Activated CD4-positive, alpha-beta T cell treated with anti-CD3 and anti-CD28 coated beads for 36 hours (primary cell): ENCODE results near the gene TXNDC17. TPM values are rescaled to one million over a fixed set of nuclear protein-coding genes. Genes with fewer than 3 reads are reported as not detected.
"Not testable (repeated sequence)": the region's sequence is repeated elsewhere in the genome, so short reads cannot be mapped to it uniquely, and the experiment has no call there.

ENCODE experiments used
- ATAC-seq: fragments of 200-7000 bp; cut with Tn5 transposase; one replicate; pipeline ENCODE4 v1.10.0; 2021; ENCODE audit warnings: mild to moderate bottlenecking, moderate library complexity
- CTCF ChIA-PET: fragments of 350-600 bp; sonication (Branson Sonifier 250); formaldehyde crosslinking; loops from one replicate; lab custom pipeline; 2021; ENCODE audit warnings: antibody characterized with exemption; lab: Charles Lee
- POLR2A ChIA-PET: fragments of 350-600 bp; sonication (Branson Sonifier 250); formaldehyde crosslinking; loops from one replicate; lab custom pipeline; 2021; ENCODE audit warnings: antibody characterized with exemption, inconsistent platforms; lab: Charles Lee
- DNase-seq: peaks from one replicate; pipeline ENCODE4 v3.0.0-alpha.2; 2020
- H3K27ac Mint-ChIP-seq: one replicate; pipeline ENCODE4 v1.8.0; 2021; ENCODE audit warnings: mixed read lengths
- H3K27me3 Mint-ChIP-seq: one replicate; pipeline ENCODE4 v1.8.0; 2021; ENCODE audit warnings: mixed read lengths
- H3K36me3 Mint-ChIP-seq: one replicate; pipeline ENCODE4 v1.8.0; 2021; ENCODE audit warnings: low read depth, mixed read lengths
- H3K4me1 Mint-ChIP-seq: one replicate; pipeline ENCODE4 v1.8.0; 2021; ENCODE audit warnings: mixed read lengths
- H3K4me3 Mint-ChIP-seq: one replicate; pipeline ENCODE4 v1.8.0; 2021; ENCODE audit warnings: mild to moderate bottlenecking, moderate library complexity, mixed read lengths
- H3K9me3 Mint-ChIP-seq: one replicate; pipeline ENCODE4 v1.8.0; 2021; ENCODE audit warnings: low read depth, mixed read lengths
- intact Hi-C, 2 experiments: fragments of 100-400 bp; cut with DNase I in 1 of 2; cut with micrococcal nuclease in 1 of 2; formaldehyde crosslinking; loops; one replicate each; pipeline versions ENCODE4 v1.14.2 to v1.15.1; 2022 to 2024; cut with DNase I, micrococcal nuclease
- total RNA-seq, 2 experiments: library from RNA; stranded (reverse); gene quantifications; one replicate each; pipeline ENCODE4 v1.2.3, GENCODE V29; 2021

TXNDC17 gene
- total RNA-seq, 2 experiments from 2014 or later: 52.4 to 122 TPM

- Mint-ChIP-seq H3K4me1 (no peaks in the 10 kb centered on the region), H3K27me3 (peaks cover 23% of the 10 kb centered on the region), H3K4me3 (no peak overlapping the region), H3K27ac (no peak overlapping the region), H3K9me3 (no peaks in the 10 kb centered on the region), H3K36me3 (no peaks in the 10 kb centered on the region)
- ChIA-PET CTCF (interaction anchor here (0.9 to 1.5 kb wide), 3 partner anchors 11 to 160 kb away, joined by 3 to 4 read pairs (median 4); no protein-coding TSS in a partner anchor), POLR2A (no interaction called here)
- no peak for ATAC-seq
- no peak for DNase-seq
- intact Hi-C loops: no loop called here
Observed at GRCh38 chr17:6683081-6683684, 42.3 kb downstream of the TXNDC17 start.

DNA sequence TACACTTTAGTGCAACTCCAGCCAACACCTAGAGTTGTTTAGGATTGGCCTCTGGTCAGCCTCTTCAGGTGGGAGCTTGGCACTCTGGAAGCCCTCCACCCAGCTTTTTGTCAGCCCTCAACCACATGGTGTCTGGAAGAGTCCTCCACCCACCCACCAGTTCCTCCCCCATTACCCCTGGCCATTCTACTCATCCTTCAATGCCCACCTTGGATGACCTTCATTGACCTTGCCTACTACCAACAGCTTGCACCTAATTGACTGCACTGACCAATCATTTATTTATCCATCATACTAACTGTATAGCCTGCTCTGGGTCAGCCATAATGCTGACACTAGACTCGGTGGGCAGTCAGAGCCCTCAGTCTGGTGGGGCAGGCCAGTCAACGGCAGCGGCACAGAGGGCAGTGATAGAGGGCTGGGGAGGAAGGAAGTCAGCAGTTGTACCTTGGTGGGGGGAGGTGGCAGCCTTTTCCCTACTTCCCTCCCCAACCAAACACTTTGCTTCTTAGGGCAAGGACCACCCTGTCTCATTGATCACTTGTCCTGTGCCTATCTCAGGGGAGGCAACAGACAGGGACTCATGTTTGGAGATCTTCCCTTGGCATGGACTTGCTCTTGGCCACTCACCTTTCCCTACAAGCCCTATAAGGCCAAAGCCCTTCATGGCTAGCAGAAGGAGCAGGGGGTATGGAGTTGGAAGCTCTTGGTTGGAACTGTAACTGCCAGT, 43.0 kb downstream of the TXNDC17 start:
- no peaks in the 10 kb centered on the region for H3K9me3 Mint-ChIP-seq
- H3K4me3 Mint-ChIP-seq: no peak overlapping the region
- ATAC-seq (no peak), DNase-seq (no peak)
- H3K27ac Mint-ChIP-seq: no peak overlapping the region
- CTCF ChIA-PET: no interaction called here
- intact Hi-C loops: no loop called here
- no peaks in the 10 kb centered on the region for H3K36me3 Mint-ChIP-seq
- POLR2A ChIA-PET: no interaction called here
- H3K27me3 Mint-ChIP-seq: peaks cover 21% of the 10 kb centered on the region
- no peaks in the 10 kb centered on the region for H3K4me1 Mint-ChIP-seq

DNA sequence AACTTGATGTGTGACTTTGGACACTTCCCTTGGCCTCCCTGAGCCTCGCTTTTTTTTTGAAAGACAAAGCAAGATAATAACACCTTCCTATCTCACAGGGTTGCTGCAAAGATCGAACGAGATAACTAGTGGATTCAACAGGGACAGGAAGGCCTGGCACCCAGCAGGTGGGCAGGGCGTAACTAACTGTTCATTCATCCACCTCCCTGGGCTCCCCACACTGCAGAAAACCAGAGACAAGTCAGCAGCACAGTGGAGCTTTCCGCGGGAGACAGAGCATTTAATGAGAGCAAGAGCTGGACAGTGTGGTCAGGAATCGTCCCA, 43.6 kb downstream of the TXNDC17 start:
- DNase-seq: no peak
- Mint-ChIP-seq H3K4me1 (no peaks in the 10 kb centered on the region), H3K27me3 (peaks cover 21% of the 10 kb centered on the region), H3K36me3 (no peaks in the 10 kb centered on the region), H3K27ac (no peak overlapping the region), H3K4me3 (no peak overlapping the region), H3K9me3 (no peaks in the 10 kb centered on the region)
- ChIA-PET POLR2A (no interaction called here), CTCF (no interaction called here)
- ATAC-seq: no peak
- intact Hi-C loops: no loop called here

DNA sequence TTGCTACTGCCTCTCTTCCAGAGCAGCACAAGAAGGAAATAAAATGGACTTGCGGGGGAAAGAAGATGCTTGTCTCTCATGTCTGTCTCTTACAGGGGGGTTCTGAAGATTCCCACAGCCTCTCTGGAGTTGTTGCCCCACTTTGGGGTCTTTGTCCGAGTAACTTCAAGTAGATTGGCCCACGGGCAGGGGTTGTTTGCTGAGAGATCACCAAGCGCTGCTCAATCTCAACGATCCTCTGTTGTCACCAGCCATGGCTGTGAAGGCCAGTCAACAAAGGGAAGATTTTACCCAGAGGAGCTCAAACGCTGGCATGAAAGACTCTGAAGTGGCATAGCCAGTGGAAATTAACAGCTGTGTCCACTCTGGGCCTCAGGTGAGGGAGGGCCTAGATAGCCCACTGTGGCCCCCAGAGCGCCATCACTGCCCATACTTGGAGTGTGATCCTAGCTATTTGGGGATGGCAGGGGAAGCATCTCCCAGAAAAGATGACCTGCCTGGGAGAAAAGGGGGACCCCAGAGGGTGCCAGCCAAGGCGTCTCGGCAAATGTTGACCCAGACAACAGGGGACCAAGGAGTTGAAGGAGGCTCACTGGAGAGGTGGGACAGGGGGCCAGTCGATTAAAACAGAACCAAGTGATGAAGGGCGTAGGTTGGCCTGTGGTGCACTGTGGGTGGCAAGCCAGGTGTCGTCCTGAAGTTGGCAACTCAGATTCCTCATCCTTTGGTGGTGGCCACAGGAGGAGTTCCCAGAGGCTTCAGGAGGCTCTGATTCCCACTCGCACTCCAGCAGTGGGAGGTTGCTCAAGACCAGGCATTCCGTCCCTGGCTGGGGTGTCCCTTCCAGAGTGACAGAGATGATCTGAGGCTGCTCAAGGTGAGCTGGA, 44.3 kb downstream of the TXNDC17 start:
- ATAC-seq: no peak
- intact Hi-C loops: no loop called here
- H3K4me3 Mint-ChIP-seq: no peak overlapping the region
- DNase-seq: no peak
- ChIA-PET CTCF (interaction anchor here (0.6 kb wide), 1 partner anchor 105 kb away, joined by 3 read pairs; no protein-coding TSS in a partner anchor), POLR2A (no interaction called here)
- no peaks in the 10 kb centered on the region for H3K9me3 Mint-ChIP-seq
- H3K36me3 Mint-ChIP-seq: no peaks in the 10 kb centered on the region
- H3K27me3 Mint-ChIP-seq: peaks cover 22% of the 10 kb centered on the region
- no peaks in the 10 kb centered on the region for H3K4me1 Mint-ChIP-seq
- H3K27ac Mint-ChIP-seq: no peak overlapping the region

- Mint-ChIP-seq H3K27me3 (peaks cover 22% of the 10 kb centered on the region), H3K4me1 (no peaks in the 10 kb centered on the region), H3K36me3 (no peaks in the 10 kb centered on the region), H3K4me3 (no peak overlapping the region), H3K9me3 (no peaks in the 10 kb centered on the region), H3K27ac (no peak overlapping the region)
- POLR2A ChIA-PET: no interaction called here
- intact Hi-C loops: no loop called here
- ATAC-seq: no peak
- DNase-seq: no peak
- CTCF ChIA-PET: interaction anchor here (0.6 kb wide), 1 partner anchor 29 kb away, joined by 3 read pairs; no protein-coding TSS in a partner anchor
Observed at GRCh38 chr17:6686026-6686425, 45.2 kb downstream of the TXNDC17 start.

DNA sequence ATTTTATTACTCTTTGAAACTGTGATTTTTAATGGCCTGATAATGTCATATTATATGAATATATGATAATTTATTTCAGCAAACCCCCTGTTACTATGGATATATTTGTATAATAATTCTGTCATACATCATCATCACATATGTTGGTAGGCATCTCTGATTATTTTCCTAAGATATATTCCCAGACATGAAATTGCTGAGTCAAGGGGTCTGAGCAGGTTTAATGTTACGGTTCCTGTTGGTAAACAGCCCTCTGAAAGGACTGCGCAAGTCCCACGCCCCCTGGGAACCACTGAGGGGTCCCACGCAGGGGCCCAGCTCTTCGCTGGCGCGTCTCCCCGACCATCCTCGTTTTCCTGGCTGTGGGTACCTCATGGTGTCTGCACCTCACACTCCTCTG, 48.1 kb downstream of the TXNDC17 start:
- POLR2A ChIA-PET: no interaction called here
- DNase-seq (no peak), ATAC-seq (no peak)
- no peaks in the 10 kb centered on the region for H3K36me3 Mint-ChIP-seq
- H3K27me3 Mint-ChIP-seq: peaks cover 27% of the 10 kb centered on the region
- H3K27ac Mint-ChIP-seq: no peak overlapping the region
- H3K9me3 Mint-ChIP-seq: no peaks in the 10 kb centered on the region
- intact Hi-C loops: no loop called here
- H3K4me1 Mint-ChIP-seq: no peaks in the 10 kb centered on the region
- CTCF ChIA-PET: no interaction called here
- H3K4me3 Mint-ChIP-seq: no peak overlapping the region

DNA sequence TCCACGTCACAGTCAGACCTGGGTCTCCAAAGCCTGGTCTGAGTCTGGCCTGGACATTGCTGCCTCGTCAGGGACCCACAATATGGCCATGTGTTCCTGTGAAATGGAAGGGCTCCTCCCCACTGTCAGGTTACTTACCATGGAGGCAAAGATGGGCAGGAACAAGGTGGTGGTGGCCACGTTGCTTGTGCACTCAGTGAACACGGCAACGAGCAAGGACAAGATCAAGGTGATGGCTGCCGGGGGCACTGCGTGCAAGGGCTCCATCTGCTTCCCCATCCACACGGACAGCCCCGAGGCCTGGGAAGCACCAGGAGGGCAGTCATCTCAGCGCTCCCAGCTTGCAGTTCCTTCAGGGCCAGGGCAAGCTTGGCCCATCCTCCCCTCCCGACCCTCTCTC, 49.8 kb downstream of the TXNDC17 start:
- intact Hi-C loops: no loop called here
- CTCF ChIA-PET: no interaction called here
- Mint-ChIP-seq H3K27ac (no peak overlapping the region), H3K27me3 (peaks cover 29% of the 10 kb centered on the region), H3K9me3 (no peaks in the 10 kb centered on the region), H3K36me3 (no peaks in the 10 kb centered on the region), H3K4me3 (no peak overlapping the region), H3K4me1 (no peaks in the 10 kb centered on the region)
- POLR2A ChIA-PET: no interaction called here
- no peak for DNase-seq
- no peak for ATAC-seq

- ATAC-seq: no peak
- no peak overlapping the region for H3K4me3 Mint-ChIP-seq
- no peaks in the 10 kb centered on the region for H3K9me3 Mint-ChIP-seq
- intact Hi-C loops: no loop called here
- H3K36me3 Mint-ChIP-seq: no peaks in the 10 kb centered on the region
- CTCF ChIA-PET: interaction anchor here (1.0 kb wide), 1 partner anchor 152 kb away, joined by 3 read pairs; no protein-coding TSS in a partner anchor
- peaks cover 30% of the 10 kb centered on the region for H3K27me3 Mint-ChIP-seq
- H3K4me1 Mint-ChIP-seq: no peaks in the 10 kb centered on the region
- DNase-seq: no peak
- POLR2A ChIA-PET: no interaction called here
- no peak overlapping the region for H3K27ac Mint-ChIP-seq
Observed at GRCh38 chr17:6691546-6691945, 50.7 kb downstream of the TXNDC17 start.

DNA sequence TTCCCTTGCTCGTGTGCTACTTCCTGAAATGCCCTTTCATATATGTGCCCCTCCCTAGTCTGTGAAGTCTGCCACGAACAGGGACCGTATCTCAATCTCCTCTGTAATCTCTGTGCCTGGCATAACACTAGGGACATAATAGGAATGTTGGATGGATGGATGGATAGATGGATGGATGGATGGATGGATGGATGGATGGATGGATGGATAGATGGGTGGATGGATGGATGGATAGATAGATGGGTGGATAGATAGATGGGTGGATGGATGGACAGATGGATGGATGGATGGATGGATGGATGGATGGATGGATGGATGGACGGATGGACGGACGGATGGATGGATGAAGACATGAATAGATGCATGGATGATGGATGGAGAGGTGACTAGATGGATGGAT, 51.1 kb downstream of the TXNDC17 start:
- H3K9me3 Mint-ChIP-seq, H3K4me1 Mint-ChIP-seq, H3K36me3 Mint-ChIP-seq, intact Hi-C loops, ATAC-seq, H3K4me3 Mint-ChIP-seq, H3K27ac Mint-ChIP-seq, DNase-seq: not testable (repeated sequence)
- ChIA-PET POLR2A (interaction anchor here (0.7 kb wide), 1 partner anchor 9 kb away, joined by 3 read pairs; no protein-coding TSS in a partner anchor), CTCF (interaction anchor here (1.0 kb wide), 1 partner anchor 152 kb away, joined by 3 read pairs; no protein-coding TSS in a partner anchor)
- peaks cover 28% of the 10 kb centered on the region for H3K27me3 Mint-ChIP-seq
